Duodenal mucosa (tissue), 2 donors: ENCODE data around the gene LARP1B.
"Not testable (repeated sequence)": the region's sequence is repeated elsewhere in the genome, so short reads cannot be mapped to it uniquely, and the experiment has no call there.

ENCODE experiments used
- H3K27ac ChIP-seq: one replicate; pipeline ENCODE4 v1.7.0; 2013; ENCODE audit warnings: low read depth, low read length
- H3K27me3 ChIP-seq, 2 donors: one replicate each; pipeline ENCODE4 v1.7.0; 2013; ENCODE audit warnings: low read length in 2 of 2, control low read depth in 1 of 2; ENCODE audit not compliant: insufficient read depth in 2 of 2, control insufficient read depth in 1 of 2
- H3K36me3 ChIP-seq, 2 donors: one replicate each; pipeline ENCODE4 v1.7.0; 2013; ENCODE audit warnings: low read length in 2 of 2, control low read depth in 1 of 2; ENCODE audit not compliant: insufficient read depth in 2 of 2, control insufficient read depth in 1 of 2
- H3K4me1 ChIP-seq, 2 donors: one replicate each; pipeline ENCODE4 v1.7.0; 2013; ENCODE audit warnings: low read length in 2 of 2, control low read depth in 1 of 2; ENCODE audit not compliant: insufficient read depth in 2 of 2, control insufficient read depth in 1 of 2
- H3K4me3 ChIP-seq, 2 donors: one replicate each; pipeline ENCODE4 v1.7.0; 2013; ENCODE audit warnings: low read length in 2 of 2, low read depth in 1 of 2
- H3K9ac ChIP-seq, 2 donors: one replicate each; pipeline ENCODE4 v1.7.0; 2013; ENCODE audit warnings: low read length in 2 of 2, low read depth in 1 of 2
- H3K9me3 ChIP-seq, 2 donors: one replicate each; pipeline ENCODE4 v1.7.0; 2013; ENCODE audit warnings: low read length in 2 of 2, control low read depth in 1 of 2; ENCODE audit not compliant: control insufficient read depth in 1 of 2

Gene LARP1B

DNA sequence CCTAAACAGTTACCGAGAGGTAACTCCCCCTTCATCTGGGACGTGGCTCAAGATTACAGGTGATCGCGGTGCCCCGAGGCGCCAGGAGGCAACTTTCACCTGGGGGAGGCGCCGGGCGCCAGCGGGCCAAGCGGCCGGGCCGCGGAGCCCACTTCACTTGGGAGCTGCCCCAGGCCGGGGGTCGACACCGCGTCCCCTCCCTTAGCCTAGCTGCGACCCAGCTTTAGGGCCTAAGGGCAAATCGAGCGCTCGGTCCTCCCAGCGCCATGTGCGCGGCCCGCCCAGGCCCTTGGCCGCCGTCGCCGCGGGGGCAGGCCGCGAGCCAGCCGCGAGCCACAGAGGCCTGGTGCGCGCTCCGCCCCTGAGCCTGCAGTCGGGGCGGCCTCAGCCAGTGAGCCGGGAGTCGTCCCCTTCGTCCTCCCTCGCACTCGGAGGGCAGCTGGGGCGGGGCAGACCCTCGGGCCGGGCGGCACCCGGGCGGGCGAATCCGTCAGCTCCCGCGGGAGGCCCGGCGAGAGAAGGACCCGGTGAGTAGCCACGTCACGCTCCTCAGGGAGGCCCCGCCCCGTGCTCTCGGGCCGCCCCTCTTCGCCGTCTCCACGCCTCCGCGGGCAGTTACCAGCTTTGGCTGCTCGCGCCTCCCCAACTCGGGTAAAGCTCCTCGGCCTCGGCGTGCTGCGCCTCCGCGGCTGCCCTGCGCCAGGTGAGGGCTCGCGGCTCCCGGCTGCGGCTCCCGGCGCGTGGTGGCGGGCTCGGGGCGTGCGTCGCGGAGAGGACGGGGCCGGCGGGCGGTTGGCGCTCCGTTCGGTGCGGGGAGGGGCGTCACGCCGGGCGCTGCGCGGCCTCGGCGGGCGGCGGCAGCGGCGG lies at the start of gene LARP1B:
Gene LARP1B (plus strand): TSS at position 614 of the 867 bp plus-strand sequence. CDS start 13,640 bp downstream, outside the sequence.
- Histone ChIP-seq H3K4me3 (peak within 1 kb of the TSS; percentile 77 to 82), H3K4me1 (no peaks in the 10 kb centered on the region), H3K27ac (peak within 1 kb of the TSS; percentile 98), H3K27me3 (no peaks in the 10 kb centered on the region), H3K9me3 (no peaks in the 10 kb centered on the region), H3K36me3 (no peaks in the 10 kb centered on the region), H3K9ac (peak within 1 kb of the TSS; percentile 88 to 91)

DNA sequence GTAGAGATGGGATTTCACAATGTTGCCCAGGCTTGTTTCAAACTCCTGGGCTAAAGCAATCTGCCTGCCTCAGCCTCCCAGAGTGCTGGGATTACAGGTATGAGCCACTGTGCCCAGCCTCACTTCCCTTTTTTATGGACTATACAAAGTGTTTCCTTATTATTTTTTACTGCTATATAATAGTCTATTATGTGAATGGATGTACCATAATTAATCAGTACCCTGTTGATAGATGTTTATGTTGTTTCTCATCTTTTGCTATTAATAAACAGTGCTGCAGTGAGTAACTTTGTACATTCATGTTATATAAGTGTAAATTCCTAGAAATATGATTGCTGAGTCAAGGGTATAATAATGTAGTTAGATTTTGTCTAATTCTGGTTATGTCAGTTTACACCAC lies 35.8 kb upstream of the LARP1B start:
- Histone ChIP-seq H3K27ac (no peak overlapping the region), H3K9me3 (no peaks in the 10 kb centered on the region), H3K4me3 (no peak overlapping the region), H3K4me1 (no peaks in the 10 kb centered on the region), H3K9ac (no peak overlapping the region), H3K27me3 (no peaks in the 10 kb centered on the region), H3K36me3 (peaks cover 5 to 52% of the 10 kb centered on the region in 2 donors)

DNA sequence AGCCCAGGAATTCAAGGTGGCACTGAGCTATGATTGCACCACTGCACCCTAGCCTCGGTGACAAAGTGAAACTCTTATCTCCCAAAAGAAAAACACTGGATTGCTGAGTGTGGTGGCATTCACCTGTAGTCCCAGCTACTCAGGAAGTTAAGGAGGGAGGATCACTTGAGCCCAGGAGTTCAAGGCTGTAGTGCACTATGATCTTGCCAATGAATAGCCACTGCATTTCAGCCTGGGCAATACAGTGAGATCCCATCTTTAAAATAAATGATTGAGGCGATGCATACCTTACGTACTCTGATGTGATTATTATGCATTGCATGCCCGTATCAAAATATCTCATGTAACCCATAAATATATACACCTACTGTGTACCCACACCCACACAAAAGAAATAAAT lies 31.2 kb upstream of the LARP1B start:
- no peaks in the 10 kb centered on the region for H3K9me3 ChIP-seq
- no peak overlapping the region for H3K27ac ChIP-seq
- H3K27me3 ChIP-seq = no peaks in the 10 kb centered on the region
- H3K36me3 ChIP-seq = peaks cover 5 to 30% of the 10 kb centered on the region in 2 donors
- no peak overlapping the region for H3K4me3 ChIP-seq
- H3K4me1 ChIP-seq = no peaks in the 10 kb centered on the region
- H3K9ac ChIP-seq = no peak overlapping the region

DNA sequence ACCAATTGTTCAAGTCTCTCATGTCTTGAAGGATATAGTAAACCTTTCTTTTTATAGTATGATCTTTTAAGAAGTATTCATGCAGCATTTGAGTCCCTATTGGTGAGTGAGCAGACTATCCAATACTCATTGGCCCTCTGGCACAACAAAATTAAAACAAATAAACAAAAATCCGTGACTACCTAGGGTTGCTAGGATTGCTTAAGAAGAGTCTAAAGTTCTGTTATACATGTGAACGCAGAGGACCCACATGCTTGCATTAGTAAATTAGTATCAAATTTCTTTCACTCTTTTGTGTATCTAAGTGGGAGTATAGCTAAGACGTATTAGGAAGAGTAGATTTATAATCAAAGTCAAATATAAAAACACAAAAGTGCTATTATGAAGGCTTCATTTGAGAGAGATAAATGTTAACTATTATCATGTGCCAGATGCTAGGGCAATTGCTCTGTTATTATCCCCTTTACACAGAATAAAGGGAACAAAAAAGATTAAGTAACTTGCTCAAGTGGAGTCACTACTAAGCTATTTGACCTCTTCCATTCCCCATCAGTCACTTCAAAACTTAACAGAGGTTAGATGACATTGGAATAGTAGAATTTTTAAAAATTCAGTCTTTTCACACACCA lies 29.2 kb upstream of the LARP1B start:
- Histone ChIP-seq H3K4me3 (no peak overlapping the region), H3K36me3 (peaks cover 0 to 30% of the 10 kb centered on the region in 2 donors), H3K27ac (no peak overlapping the region), H3K27me3 (no peaks in the 10 kb centered on the region), H3K9ac (no peak overlapping the region), H3K4me1 (no peaks in the 10 kb centered on the region), H3K9me3 (no peaks in the 10 kb centered on the region)

DNA sequence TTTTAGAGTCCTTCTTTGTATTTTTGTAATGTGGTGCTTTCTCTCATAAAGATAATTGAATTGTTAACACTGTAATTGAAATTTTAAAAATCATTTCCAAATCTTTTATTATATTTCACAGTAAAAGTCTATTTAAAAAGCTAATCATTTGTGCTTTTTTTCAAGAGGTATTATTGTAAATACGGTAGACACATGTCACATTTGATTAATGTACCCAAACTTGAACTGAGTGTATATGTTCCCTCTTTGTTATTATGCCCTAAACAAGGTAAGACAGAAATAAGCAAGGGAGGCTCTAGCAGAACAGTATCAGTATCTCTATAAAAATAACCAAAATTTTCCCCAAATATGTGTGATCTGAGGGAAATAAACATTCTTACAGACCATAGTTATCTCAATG lies 21.5 kb upstream of the LARP1B start:
- Histone ChIP-seq H3K4me3 (no peak overlapping the region), H3K9me3 (no peaks in the 10 kb centered on the region), H3K4me1 (no peaks in the 10 kb centered on the region), H3K9ac (no peak overlapping the region), H3K27ac (no peak overlapping the region), H3K36me3 (peaks cover 0 to 4% of the 10 kb centered on the region in 2 donors), H3K27me3 (no peaks in the 10 kb centered on the region)

DNA sequence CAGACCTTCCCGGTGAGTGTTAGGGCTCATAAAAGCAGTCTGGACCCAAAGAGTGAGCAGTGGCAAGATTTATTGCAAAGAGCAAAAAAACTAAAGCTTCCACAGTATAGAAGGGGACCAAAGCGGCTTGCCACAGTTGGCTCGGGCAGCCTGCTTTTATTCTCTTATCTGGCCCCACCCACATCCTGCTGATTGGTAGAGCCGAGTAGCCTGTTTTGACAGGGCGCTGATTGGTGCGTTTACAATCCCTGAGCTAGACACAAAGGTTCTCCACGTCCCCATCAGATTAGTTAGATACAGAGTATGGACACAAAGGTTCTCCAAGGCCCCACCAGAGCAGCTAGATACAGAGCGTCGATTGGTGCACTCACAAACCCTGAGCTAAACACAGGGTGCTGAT lies 14.1 kb upstream of the LARP1B start:
- not testable (repeated sequence) for H3K27me3 ChIP-seq, H3K9ac ChIP-seq, H3K4me3 ChIP-seq, H3K36me3 ChIP-seq, H3K9me3 ChIP-seq, H3K4me1 ChIP-seq, H3K27ac ChIP-seq

DNA sequence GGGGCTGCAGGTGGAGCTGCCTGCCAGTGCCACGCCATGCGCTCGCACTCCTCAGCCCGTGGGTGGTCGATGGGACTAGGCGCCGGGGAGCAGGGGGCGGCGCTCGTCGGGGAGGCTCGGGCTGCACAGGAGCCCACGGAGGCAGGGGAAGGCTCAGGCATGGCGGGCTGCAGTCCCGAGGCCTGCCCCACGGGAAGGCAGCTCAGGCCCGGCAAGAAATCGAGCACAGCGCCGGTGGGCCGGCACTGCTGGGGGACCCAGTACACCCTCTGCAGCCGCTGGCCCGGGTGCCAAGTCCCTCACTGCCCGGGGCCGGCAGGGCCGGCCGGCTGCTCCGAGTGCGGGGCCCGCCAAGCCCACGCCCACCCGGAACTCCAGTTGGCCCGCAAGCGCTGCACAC lies 13.6 kb upstream of the LARP1B start:
- not testable (repeated sequence) for H3K27ac ChIP-seq, H3K9me3 ChIP-seq, H3K36me3 ChIP-seq, H3K4me1 ChIP-seq, H3K4me3 ChIP-seq, H3K9ac ChIP-seq, H3K27me3 ChIP-seq

DNA sequence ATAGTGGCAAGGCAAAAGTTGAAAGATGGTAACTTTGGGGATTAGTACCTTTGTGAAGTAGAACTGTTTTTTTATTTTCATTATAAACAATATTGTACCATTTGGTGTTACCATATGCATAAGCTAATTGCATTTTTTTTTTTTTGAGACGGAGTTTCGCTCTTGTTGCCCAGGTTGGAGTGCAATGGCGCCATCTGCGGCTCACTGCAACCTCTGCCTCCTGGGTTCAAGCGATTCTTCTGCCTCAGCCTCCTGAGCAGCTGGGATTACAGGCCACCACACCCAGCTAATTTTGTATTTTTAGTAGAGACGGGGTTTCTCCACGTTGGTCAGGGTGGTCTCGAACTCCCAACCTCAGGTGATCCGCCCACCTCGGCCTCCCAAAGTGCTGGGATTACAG lies 9.9 kb upstream of the LARP1B start:
- not testable (repeated sequence) for H3K36me3 ChIP-seq, H3K4me3 ChIP-seq, H3K27ac ChIP-seq, H3K27me3 ChIP-seq, H3K4me1 ChIP-seq, H3K9me3 ChIP-seq, H3K9ac ChIP-seq

DNA sequence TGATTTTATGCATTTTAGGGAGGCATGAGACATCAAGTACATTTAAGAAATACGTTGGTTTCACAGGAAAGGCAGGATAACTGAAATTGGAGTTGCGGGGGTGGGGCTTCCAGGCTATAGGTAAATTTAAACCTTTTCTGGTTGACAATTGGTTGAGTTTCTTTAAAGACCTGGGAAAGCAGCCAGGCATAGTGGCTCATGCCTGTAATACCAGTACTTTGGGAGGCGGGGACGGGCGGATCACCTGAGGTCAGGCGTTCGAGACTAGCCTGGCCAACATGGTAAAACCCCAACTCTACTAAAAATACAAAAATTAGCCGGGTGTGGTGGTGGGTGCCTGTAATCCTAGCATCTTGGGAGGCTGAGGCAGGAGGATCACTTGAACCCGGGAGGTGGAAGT lies 6.2 kb upstream of the LARP1B start:
- H3K27me3 ChIP-seq, H3K4me1 ChIP-seq, H3K36me3 ChIP-seq, H3K9me3 ChIP-seq, H3K4me3 ChIP-seq, H3K27ac ChIP-seq, H3K9ac ChIP-seq: not testable (repeated sequence)

DNA sequence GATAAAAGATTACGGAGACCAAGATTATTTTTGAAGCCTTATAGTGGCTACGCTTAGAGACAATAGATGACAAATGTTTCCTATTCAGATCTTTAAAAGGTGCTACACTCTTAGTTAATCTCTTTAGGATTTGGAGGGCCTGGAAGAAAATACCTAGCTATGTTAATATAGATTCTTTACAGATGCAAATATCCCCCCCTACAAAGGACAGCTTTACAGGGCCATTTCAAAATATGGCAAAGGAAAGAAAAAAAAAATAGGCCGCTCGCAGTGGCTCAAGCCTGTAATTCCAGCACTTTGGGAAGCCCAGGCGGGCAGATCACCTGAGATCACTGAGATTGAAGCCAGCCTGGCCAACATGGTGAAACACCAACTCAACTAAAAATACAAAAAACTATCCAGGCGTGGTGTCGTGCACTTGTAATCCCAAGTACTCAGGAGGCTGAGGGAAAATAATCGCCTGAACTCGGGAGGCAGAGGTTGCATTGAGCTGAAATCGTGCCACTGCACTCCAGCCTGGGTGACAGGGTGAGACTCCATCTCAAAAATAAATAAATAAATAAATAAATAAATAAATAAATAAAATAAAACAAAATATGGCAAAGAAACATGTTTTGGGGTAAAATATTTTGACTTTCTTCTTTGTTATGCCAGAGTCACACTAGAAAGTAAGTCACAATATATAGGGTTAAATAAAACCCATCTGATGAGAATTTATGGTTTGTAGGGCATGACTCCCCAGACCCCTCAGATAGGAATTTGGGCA lies 5.5 kb upstream of the LARP1B start:
- not testable (repeated sequence) for H3K9ac ChIP-seq, H3K4me1 ChIP-seq, H3K27ac ChIP-seq, H3K4me3 ChIP-seq, H3K9me3 ChIP-seq, H3K36me3 ChIP-seq, H3K27me3 ChIP-seq
